Esophagus mucosa (tissue), 1 donor: Measurements from ENCODE around the gene AQP6. TPM values are rescaled to one million over a fixed set of nuclear protein-coding genes. Genes with fewer than 3 reads are reported as not detected.
A peak's percentile ranks its signal among the peaks of the same experiment; 100 is the strongest.
"Not testable (repeated sequence)": the region's sequence is repeated elsewhere in the genome, so short reads cannot be mapped to it uniquely, and the experiment has no call there.

Source experiments
- ATAC-seq: fragments of 200-7000 bp; cut with Tn5 transposase; one replicate; pipeline ENCODE4 v1.9.1; 2020
- total RNA-seq: library from RNA; stranded (reverse); gene quantifications from one replicate; pipeline ENCODE4 v1.2.4, GENCODE V29; 2023
- donor health status: DM: yes; HTN: yes; CAD: no.

Gene AQP6
- total RNA-seq, 1 donor from 2014 or later, result not detected

DNA sequence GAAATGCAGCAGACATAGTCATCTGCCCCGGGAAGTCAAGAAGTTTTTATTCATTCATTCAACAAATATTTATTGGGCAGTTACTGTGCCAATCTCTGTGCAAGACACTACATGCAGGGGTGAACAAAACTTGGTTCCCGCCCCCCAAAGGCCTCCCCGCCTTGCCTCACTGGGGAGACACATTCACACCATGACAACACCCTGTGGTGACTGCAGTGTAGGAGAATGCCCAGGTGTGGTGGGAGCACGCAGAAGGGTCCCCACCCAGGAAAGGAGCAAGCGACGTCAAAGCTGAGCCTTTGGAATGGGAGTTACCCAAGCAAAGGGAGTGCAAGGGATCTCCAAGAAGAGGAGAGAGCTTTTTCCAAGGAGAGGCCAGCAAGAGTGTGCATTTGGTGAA is 1.6 kb upstream of the AQP6 start:
- ATAC-seq, result peak; percentile 23

DNA sequence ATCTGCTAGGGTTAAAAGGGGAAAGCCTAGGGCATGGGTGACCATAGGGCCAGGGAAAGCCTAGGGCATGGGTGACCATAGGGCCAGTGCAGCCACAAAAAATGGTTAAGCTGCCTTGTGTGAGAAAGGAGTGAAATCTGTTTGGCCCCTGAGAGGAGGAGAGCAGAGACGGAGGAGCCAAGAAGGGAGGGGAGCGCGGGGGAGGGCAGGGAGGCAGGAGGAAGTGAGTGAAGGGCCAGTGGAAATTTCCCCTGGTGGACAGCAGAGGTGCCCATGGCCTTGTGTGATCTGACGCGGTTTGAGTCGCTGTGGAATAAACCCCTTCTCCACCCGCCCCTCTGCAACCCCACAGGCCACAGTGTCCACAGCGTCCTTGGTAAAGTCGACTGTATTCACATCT is 618 bp upstream of the AQP6 start:
- ATAC-seq, result no peak

DNA sequence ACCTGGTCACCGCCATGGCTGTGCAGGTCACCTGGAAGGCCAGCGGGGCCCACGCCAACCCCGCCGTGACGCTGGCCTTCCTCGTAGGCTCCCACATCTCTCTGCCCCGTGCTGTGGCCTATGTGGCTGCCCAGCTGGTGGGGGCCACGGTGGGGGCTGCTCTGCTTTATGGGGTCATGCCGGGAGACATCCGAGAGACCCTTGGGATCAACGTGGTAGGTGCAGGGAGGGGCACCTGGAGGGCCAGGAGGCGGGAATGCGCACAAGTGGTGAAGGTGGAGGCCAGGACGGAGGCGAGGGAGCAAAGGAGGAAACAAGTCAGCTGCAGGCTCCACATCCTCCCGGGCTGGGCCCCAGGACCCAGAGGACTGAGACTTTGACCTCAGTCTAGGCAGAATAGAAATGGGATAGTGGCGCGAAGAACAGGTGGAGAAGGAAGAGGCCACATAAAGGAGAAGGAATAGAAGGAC is 649 bp downstream of the AQP6 start:
- no peak for ATAC-seq

DNA sequence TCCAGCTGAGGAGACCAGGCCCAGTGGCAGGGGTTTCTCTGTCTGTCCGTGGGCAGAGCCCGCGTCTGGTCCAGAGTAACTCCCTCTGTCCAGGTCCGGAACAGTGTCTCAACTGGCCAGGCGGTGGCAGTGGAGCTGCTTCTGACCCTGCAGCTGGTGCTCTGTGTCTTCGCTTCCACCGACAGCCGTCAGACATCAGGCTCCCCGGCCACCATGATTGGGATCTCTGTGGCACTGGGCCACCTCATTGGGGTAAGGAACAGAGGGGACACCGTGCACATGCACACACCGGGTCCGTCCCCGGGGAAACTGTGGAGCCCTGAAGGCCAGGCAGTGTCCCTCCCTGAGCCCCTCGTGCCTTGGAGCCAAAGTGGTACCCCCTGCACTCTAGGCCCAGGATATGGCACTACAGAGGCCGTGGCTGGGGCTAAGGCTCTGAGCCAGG is 1.5 kb downstream of the AQP6 start:
- no peak for ATAC-seq

DNA sequence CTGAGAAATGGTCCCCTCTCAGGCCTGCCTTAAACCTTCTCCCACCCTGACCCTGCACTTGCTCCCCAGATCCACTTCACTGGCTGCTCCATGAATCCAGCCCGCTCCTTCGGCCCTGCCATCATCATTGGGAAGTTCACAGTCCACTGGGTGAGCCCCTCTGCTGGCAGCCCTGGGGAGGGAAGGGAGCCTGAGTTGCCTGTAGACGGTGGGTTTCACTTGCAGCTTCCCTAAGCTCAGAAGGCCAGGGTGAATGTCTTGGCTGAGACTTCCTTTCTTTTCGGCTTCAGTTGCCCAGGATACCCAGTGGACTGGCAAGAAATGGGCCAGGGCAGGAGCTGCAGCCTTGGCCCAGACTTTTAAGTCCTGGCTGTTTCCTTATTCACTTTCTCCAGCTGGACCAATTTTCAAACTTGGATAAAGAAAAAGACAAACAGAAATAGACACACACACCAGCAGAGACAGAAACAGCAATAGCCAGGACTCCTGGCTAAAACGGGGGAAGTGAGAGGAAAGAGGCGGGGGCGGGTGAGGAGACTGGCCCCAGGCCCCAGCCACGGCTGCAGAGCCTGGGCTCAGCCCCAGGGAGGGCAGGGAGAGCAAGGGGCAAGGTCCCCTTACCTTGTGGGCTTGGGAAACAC is 2.0 kb downstream of the AQP6 start:
- ATAC-seq, result no peak

DNA sequence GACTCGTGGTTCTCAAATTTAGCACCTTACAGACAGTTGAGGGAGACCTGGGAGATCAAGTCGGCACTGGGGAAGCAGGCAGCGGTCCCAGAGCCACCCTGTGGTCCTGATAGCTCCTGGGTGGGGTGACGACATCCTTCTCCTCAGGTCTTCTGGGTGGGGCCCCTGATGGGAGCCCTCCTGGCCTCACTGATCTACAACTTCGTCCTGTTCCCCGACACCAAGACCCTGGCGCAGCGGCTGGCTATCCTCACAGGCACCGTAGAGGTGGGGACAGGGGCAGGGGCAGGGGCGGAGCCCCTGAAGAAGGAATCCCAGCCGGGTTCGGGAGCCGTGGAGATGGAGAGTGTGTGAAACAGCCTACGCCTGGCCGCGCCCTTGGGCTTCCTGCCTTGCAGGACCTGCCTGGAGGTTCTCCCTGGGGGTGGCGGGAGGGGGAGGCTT is 2.6 kb downstream of the AQP6 start:
- ATAC-seq, result no peak

GRCh38 chr12:49976557-49976956 is 3.8 kb downstream of the AQP6 start:
- no peak for ATAC-seq

DNA sequence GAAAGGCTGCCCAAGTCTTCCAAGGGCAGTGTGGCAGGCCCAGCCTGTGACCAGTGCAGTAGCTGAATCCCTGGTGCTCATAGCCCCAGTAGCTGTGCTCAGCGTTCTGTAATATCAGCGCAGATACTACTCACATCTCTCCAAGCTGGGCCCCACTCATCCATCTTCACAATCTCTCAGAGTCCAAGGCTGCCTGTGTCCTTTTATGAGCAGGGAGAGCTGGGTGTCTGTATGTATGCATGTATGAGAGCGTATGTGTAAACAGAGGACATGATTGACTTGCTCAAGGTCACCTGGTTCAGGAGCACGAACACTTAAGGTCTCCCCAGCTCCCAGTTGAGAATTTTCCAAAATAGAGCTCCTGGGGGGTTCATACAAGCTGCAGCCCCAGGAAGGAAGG is 5.4 kb downstream of the AQP6 start:
- no peak for ATAC-seq

- ATAC-seq, result no peak
Observed at GRCh38 chr12:49979016-49979586, 6.4 kb downstream of the AQP6 start.

- ATAC-seq, result no peak
Observed at GRCh38 chr12:49979791-49980190, 7.0 kb downstream of the AQP6 start.

DNA sequence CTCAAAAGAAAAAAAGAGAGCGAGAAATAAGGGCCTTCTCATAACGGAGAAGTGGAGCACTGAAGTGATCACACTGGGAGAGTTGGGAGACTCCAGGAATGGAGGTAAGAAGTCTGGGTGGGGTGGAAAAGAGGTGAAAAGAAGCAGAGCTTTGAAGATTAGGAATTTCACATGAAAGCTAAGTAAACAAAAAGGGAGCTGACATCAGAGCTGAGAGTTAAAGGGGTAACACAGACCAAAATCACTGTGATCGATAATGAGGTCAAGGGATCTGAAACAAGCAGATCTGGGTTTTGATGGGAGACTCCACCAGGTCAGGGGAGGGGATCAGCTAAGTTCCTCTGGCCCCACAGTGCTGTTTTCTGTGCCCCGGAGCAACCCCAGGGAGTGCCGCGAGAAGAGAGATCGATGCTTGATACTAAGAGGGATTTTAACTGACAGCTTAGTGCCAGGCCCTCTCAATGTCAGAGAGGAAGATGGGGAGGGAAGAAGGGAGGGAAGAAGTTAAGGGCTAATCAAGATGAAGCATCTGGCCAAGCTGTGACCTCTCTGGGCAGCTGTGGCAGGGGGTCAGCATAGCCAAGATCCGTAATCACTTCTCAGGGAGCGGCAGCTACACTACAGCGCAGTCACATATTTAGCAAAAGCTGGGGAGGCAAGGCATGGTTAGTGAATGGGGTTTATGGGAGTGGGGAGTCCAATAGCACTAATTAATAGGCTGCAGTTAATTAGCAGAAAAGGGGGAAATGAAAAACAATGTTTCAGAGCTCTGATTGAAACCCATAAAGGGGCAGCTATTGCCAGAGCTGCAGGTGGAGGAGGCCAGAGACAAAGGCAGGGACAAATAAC is 8.0 kb downstream of the AQP6 start:
- no peak for ATAC-seq

GRCh38 chr12:49982246-49983087 is 9.7 kb downstream of the AQP6 start:
- no peak for ATAC-seq

DNA sequence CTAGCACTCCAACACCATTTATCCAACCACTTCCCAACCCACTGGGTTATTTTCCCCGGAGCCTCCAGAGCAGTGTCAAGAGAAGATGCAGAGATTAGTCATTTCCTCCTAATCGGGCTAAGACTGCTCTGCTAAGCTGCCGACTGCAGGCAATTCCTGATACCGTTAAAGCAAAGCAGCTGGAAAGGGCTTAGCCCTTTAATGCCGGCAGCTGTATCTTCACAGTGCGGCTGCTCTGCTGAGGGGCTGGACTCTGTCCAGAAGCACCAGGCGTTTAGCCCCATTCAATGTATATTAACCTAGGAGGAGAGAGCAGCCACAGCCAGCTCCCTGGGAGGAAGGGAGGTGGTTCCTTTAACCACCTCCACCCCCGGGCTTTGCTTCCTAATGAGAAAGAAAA is 11.1 kb downstream of the AQP6 start:
- ATAC-seq, result peak; percentile 55

GRCh38 chr12:49984476-49985359 is 12.0 kb downstream of the AQP6 start:
- ATAC-seq, result no peak

GRCh38 chr12:49985981-49986380 is 13.2 kb downstream of the AQP6 start:
- no peak for ATAC-seq

DNA sequence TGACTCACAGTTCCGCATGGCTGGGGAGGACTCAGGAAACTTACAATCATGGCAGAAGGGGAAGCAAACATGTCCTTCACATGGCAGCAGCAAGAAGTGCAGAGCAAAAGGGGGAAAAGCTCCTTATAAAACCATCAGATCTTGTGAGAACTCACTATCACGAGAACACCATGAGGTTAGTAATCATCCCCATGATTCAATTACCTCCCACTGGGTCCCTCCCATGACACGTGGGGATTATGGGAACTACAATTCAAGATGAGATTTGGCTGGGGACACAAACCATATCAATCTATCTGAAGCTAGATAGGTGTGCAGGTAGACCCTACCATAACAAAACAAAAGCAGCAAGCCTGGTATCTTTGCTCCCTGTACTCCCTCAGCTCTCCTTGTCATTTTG is 13.7 kb downstream of the AQP6 start:
- not testable (repeated sequence) for ATAC-seq

DNA sequence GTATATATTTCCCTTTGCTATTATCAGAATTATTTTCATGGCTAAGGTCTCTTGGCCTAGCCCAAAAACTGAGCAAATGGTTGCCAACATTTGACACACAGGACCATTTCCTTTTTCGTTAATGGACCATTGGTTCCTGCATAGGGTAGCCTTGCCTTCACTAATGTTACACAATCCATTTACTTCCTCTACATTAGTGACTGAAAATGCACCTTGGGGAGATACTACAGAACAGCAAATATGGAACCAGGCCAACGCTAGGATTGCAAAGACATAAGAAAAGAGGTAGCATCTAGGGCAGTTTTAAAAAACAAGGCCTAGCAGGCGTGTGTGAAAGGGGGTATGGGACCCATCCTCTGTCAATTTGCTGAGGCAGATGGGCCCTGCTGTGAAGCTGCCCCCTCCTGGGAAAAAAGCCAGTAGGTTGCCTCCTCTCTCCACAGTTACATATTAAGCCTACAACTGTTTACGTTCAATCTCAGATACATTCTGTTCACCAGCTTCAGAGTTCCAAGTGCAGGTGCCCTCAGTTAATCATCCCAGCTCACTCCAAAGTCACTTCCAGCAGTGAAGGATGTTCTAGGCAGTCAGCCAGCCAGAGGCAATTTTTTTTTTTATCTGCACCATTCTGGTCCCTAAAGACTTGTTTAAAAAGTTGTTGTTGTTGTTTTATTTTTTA is 15.0 kb downstream of the AQP6 start:
- ATAC-seq, result no peak

DNA sequence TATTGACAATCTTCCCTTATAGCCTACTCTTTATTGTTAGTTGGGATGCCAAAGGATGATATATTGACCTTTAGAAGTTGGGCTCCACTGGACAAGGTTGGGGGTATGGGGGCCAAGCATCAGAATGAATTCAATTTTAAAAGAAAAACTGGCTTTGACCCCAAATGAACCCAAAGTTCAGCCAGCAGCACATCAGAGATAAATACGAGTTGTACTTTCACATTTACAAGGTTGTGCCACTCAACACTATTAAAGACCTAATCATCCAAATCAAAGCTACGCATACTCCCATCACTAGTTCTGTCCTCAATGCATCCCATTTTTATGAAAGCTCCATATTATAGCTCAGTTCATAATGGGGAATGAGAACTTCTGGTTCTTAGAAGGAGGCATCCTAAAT is 16.7 kb downstream of the AQP6 start:
- ATAC-seq, result not testable (repeated sequence)

DNA sequence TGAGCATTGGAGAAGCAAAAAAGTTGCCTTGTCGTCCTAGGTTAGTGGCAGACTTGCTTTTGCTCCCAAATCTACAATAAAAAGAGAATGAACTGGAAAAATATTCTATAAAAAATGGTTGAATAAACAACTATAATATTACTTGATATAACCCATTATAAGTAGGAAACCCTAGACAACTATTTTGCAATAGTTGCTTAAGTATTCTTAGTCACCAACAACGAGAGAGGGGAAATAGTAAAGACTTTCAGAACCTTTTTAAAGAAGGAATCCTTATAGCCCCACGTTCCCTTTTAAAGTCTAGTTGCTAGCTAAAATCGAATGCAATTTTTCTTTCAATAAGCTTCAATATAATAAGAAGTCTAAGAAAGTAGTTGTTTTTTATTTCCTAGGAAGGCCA is 17.5 kb downstream of the AQP6 start:
- no peak for ATAC-seq

DNA sequence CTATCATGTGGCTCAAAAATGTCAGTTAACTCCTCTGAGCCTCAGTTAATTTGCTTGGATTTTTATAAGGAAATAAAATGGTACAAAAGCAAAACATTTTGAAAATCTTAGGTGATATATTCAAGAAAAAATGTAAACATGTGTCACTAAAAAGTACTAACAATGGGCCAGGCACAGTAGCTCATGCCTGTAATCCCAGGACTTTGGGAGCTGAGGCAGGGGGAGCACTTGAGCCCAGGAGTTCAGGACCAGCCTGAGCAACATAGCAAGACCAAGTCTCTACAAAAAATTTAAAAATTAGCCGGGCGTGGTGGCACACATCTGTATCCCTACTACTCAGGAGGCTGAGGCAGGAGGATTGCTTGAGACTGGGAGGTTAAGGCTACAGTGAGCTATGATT is 25.7 kb downstream of the AQP6 start:
- no peak for ATAC-seq

- no peak for ATAC-seq
Observed at GRCh38 chr12:50003595-50003994, 30.8 kb downstream of the AQP6 start.
